ENCODE results near the gene UPP2.

DNA sequence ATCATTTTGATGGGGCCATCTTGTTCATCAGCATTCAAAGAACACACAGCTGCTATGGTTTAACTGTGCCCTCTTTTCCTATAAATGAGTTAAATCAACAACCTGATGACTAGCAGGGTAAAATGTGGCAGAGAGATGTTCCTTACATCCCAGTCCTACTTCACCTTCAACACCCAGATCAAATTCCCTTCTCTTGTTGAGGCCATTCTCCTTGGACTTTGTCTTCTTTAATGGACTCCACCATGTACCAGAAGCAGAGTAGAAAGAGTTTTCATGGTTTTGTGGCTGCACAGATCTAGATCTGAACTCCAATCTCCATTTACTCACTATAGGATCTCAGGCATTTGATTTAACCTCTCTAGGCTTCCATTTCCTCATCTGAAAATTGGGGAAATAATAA lies 6.4 kb upstream of the UPP2 start:
- TF ChIP-seq, protein P1, sequence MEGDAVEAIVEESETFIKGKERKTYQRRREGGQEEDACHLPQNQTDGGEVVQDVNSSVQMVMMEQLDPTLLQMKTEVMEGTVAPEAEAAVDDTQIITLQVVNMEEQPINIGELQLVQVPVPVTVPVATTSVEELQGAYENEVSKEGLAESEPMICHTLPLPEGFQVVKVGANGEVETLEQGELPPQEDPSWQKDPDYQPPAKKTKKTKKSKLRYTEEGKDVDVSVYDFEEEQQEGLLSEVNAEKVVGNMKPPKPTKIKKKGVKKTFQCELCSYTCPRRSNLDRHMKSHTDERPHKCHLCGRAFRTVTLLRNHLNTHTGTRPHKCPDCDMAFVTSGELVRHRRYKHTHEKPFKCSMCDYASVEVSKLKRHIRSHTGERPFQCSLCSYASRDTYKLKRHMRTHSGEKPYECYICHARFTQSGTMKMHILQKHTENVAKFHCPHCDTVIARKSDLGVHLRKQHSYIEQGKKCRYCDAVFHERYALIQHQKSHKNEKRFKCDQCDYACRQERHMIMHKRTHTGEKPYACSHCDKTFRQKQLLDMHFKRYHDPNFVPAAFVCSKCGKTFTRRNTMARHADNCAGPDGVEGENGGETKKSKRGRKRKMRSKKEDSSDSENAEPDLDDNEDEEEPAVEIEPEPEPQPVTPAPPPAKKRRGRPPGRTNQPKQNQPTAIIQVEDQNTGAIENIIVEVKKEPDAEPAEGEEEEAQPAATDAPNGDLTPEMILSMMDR (IDR thresholded peaks at IDR 0.05): no peak
- TF ChIP-seq POLR2A (IDR thresholded peaks at IDR 0.05) (no peak), POLR2AphosphoS5 (IDR thresholded peaks at IDR 0.05) (no peak)
